HCT116 (cell line): ENCODE data around the gene TOP2B.

Source experiments
- CEBPB ChIP-seq: IDR thresholded peaks from 2 replicates; pipeline ENCODE4 v1.6.1; 2012; ENCODE audit warnings: low read depth
- CTCF ChIP-seq, 3 experiments: fragments of 200-600 bp in 1 of 3; sonication (generic) in 1 of 3; IDR thresholded peaks in 2 of 3; conservative IDR thresholded peaks in 1 of 3; 2 replicates each; pipeline ENCODE4 v1.5.1; 2012 to 2017; ENCODE audit warnings: low read depth in 2 of 3, low read length in 2 of 3, antibody characterized with exemption in 1 of 3, borderline replicate concordance in 1 of 3, control low read depth in 1 of 3, mild to moderate bottlenecking in 1 of 3, mixed read lengths in 1 of 3, mixed run types in 1 of 3, moderate library complexity in 1 of 3; ENCODE audit not compliant: insufficient read depth in 1 of 3
- EGR1 ChIP-seq: IDR thresholded peaks from 2 replicates; pipeline ENCODE4 v1.6.1; 2012; ENCODE audit warnings: low read depth
- EZH2 ChIP-seq: fragments of 200-600 bp; sonication (generic); IDR thresholded peaks from 2 replicates; pipeline ENCODE4 v1.6.1; 2017; ENCODE audit warnings: antibody characterized with exemption, mixed run types
- JUND ChIP-seq: IDR thresholded peaks from 2 replicates; pipeline ENCODE4 v1.6.1; 2012
- MAX ChIP-seq: IDR thresholded peaks from 2 replicates; pipeline ENCODE4 v1.6.1; 2012
- POLR2A ChIP-seq: IDR thresholded peaks from 2 replicates; pipeline ENCODE4 v1.7.0; 2011; ENCODE audit warnings: borderline replicate concordance; ENCODE audit not compliant: insufficient read depth, insufficient read length; ENCODE audit errors: extremely low read depth
- POLR2AphosphoS5 ChIP-seq: IDR thresholded peaks from 2 replicates; pipeline ENCODE4 v1.6.1; 2011; ENCODE audit warnings: mild to moderate bottlenecking, low read depth, low read length, moderate library complexity
- RAD21 ChIP-seq: IDR thresholded peaks from 2 replicates; pipeline ENCODE4 v1.6.1; 2012; ENCODE audit warnings: low read depth, mild to moderate bottlenecking
- REST ChIP-seq: IDR thresholded peaks from 2 replicates; pipeline ENCODE4 v1.6.1; 2012; ENCODE audit warnings: low read depth
- SP1 ChIP-seq: IDR thresholded peaks from 2 replicates; pipeline ENCODE4 v1.6.1; 2012; ENCODE audit warnings: low read depth

- TF ChIP-seq POLR2A (no peak), RAD21 (no peak), CTCF (IDR thresholded peaks at IDR 0.05 in 2 of 3, conservative IDR thresholded peaks at IDR 0.05 in 1 of 3; ENCODE audit: borderline replicate concordance in 1 of 3, insufficient read depth in 1 of 3, low read depth in 2 of 3, low read length in 2 of 3) (no peak), CEBPB (no peak), MAX (no peak), EZH2 (no peak), EGR1 (no peak), JUND (no peak), SP1 (no peak), POLR2AphosphoS5 (no peak), REST (no peak)
Measured at GRCh38 chr3:25652921-25653320, 11.8 kb downstream of the TOP2B start.
